Measurements from ENCODE around the gene PLGRKT. TPM values are rescaled to one million over a fixed set of nuclear protein-coding genes. Genes with fewer than 3 reads are reported as not detected.

PLGRKT gene
- polyA plus RNA-seq, 1 donor from 2014 or later: 80.0 TPM

DNA sequence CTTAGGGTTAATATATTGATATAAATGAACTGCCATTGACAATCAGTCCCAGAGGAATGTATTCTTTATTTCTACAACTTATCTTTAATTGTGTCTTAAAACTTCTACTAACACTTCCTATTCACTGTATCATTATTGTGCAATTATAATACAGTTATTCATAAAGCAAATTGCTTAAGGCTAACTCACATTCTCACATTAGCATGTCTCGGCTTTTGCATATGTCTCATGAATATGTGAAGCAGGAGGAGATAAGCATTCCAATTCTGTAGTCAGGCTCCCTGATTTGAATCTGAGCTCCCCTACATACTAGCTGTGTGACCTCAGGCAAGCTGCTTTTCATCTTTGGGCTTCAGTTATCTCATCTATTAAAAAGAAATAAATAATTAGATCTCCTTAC is 45.4 kb downstream of the PLGRKT start:
- no peaks in the 10 kb centered on the region for H3K9me3 ChIP-seq (ENCODE audit: low read length)
- no peaks in the 10 kb centered on the region for H3F3A ChIP-seq (ENCODE audit: insufficient read depth, low read length, poor library complexity, severe bottlenecking)
- no peak overlapping the region for H3K9ac ChIP-seq (ENCODE audit: low read length)
- no peak overlapping the region for H3K4me2 ChIP-seq (ENCODE audit: low read length)
- no peak overlapping the region for H3K4me3 ChIP-seq (ENCODE audit: low read length)
- TF ChIP-seq, protein P1, sequence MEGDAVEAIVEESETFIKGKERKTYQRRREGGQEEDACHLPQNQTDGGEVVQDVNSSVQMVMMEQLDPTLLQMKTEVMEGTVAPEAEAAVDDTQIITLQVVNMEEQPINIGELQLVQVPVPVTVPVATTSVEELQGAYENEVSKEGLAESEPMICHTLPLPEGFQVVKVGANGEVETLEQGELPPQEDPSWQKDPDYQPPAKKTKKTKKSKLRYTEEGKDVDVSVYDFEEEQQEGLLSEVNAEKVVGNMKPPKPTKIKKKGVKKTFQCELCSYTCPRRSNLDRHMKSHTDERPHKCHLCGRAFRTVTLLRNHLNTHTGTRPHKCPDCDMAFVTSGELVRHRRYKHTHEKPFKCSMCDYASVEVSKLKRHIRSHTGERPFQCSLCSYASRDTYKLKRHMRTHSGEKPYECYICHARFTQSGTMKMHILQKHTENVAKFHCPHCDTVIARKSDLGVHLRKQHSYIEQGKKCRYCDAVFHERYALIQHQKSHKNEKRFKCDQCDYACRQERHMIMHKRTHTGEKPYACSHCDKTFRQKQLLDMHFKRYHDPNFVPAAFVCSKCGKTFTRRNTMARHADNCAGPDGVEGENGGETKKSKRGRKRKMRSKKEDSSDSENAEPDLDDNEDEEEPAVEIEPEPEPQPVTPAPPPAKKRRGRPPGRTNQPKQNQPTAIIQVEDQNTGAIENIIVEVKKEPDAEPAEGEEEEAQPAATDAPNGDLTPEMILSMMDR (IDR thresholded peaks at IDR 0.05; ENCODE audit: poor library complexity, severe bottlenecking): no peak
- TF ChIP-seq EP300 (conservative IDR thresholded peaks at IDR 0.05; ENCODE audit: poor library complexity, severe bottlenecking) (no peak), MXI1 (conservative IDR thresholded peaks at IDR 0.05; ENCODE audit: poor library complexity, severe bottlenecking) (no peak), SMC3 (conservative IDR thresholded peaks at IDR 0.05; ENCODE audit: poor library complexity) (no peak), TAF1 (IDR thresholded peaks at IDR 0.05; ENCODE audit: low read depth) (no peak), POLR2AphosphoS5 (IDR thresholded peaks at IDR 0.05) (no peak), RAD21 (conservative IDR thresholded peaks at IDR 0.05) (no peak), EZH2 (IDR thresholded peaks at IDR 0.05; ENCODE audit: borderline replicate concordance, insufficient read depth, low read length, poor library complexity, severe bottlenecking) (no peak)
- TF ChIP-seq, protein P2, sequence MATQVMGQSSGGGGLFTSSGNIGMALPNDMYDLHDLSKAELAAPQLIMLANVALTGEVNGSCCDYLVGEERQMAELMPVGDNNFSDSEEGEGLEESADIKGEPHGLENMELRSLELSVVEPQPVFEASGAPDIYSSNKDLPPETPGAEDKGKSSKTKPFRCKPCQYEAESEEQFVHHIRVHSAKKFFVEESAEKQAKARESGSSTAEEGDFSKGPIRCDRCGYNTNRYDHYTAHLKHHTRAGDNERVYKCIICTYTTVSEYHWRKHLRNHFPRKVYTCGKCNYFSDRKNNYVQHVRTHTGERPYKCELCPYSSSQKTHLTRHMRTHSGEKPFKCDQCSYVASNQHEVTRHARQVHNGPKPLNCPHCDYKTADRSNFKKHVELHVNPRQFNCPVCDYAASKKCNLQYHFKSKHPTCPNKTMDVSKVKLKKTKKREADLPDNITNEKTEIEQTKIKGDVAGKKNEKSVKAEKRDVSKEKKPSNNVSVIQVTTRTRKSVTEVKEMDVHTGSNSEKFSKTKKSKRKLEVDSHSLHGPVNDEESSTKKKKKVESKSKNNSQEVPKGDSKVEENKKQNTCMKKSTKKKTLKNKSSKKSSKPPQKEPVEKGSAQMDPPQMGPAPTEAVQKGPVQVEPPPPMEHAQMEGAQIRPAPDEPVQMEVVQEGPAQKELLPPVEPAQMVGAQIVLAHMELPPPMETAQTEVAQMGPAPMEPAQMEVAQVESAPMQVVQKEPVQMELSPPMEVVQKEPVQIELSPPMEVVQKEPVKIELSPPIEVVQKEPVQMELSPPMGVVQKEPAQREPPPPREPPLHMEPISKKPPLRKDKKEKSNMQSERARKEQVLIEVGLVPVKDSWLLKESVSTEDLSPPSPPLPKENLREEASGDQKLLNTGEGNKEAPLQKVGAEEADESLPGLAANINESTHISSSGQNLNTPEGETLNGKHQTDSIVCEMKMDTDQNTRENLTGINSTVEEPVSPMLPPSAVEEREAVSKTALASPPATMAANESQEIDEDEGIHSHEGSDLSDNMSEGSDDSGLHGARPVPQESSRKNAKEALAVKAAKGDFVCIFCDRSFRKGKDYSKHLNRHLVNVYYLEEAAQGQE (IDR thresholded peaks at IDR 0.05; ENCODE audit: borderline replicate concordance): no peak
- H4K20me1 ChIP-seq (ENCODE audit: insufficient read depth): no peaks in the 10 kb centered on the region
- H3K9me2 ChIP-seq (ENCODE audit: insufficient read depth, low read length): no peaks in the 10 kb centered on the region
- H3K27me3 ChIP-seq (ENCODE audit: insufficient read depth, low read depth, low read length): no peaks in the 10 kb centered on the region
- no peaks in the 10 kb centered on the region for H3K36me3 ChIP-seq (ENCODE audit: insufficient read depth, low read length)
- no peak overlapping the region for H3K27ac ChIP-seq (ENCODE audit: low read length)
- no peaks in the 10 kb centered on the region for H3K79me2 ChIP-seq (replicated peaks; ENCODE audit: insufficient read depth, low read length)
- no peak overlapping the region for H2AFZ ChIP-seq (ENCODE audit: low read depth, low read length)

- TF ChIP-seq POLR2AphosphoS5 (IDR thresholded peaks at IDR 0.05) (no peak), EZH2 (IDR thresholded peaks at IDR 0.05; ENCODE audit: borderline replicate concordance, insufficient read depth, low read length, poor library complexity, severe bottlenecking) (no peak), TAF1 (IDR thresholded peaks at IDR 0.05; ENCODE audit: low read depth) (no peak), EP300 (conservative IDR thresholded peaks at IDR 0.05; ENCODE audit: poor library complexity, severe bottlenecking) (no peak)
- TF ChIP-seq, protein P2 (IDR thresholded peaks at IDR 0.05; ENCODE audit: borderline replicate concordance): no peak
- Histone ChIP-seq H3K79me2 (replicated peaks; ENCODE audit: insufficient read depth, low read length) (no peaks in the 10 kb centered on the region), H4K20me1 (ENCODE audit: insufficient read depth) (no peaks in the 10 kb centered on the region), H3K9me3 (ENCODE audit: low read length) (no peaks in the 10 kb centered on the region), H3K9ac (ENCODE audit: low read length) (no peak overlapping the region), H3F3A (ENCODE audit: insufficient read depth, low read length, poor library complexity, severe bottlenecking) (no peaks in the 10 kb centered on the region), H3K9me2 (ENCODE audit: insufficient read depth, low read length) (no peaks in the 10 kb centered on the region), H3K27ac (ENCODE audit: low read length) (no peak overlapping the region), H3K36me3 (ENCODE audit: insufficient read depth, low read length) (no peaks in the 10 kb centered on the region), H3K4me3 (ENCODE audit: low read length) (no peak overlapping the region), H3K27me3 (ENCODE audit: insufficient read depth, low read depth, low read length) (no peaks in the 10 kb centered on the region), H2AFZ (ENCODE audit: low read depth, low read length) (no peak overlapping the region), H3K4me2 (ENCODE audit: low read length) (no peak overlapping the region)
These were observed 48.5 kb downstream of the PLGRKT start for GRCh38 chr9:5389109-5389732.
